ENCODE data around the gene HLA-DRA.
A peak's percentile ranks its signal among the peaks of the same experiment; 100 is the strongest.
"Not testable (repeated sequence)": the region's sequence is repeated elsewhere in the genome, so short reads cannot be mapped to it uniquely, and the experiment has no call there.

Gene HLA-DRA

GRCh38 chr6:32449088-32449736, 9.5 kb downstream of the HLA-DRA start:
- no peak overlapping the region for H3K4me3 ChIP-seq (ENCODE audit: low read depth, low read length)
- no peak for DNase-seq (ENCODE audit: low read depth)
- TF ChIP-seq CTCF (IDR thresholded peaks at IDR 0.05; ENCODE audit: low read depth, low read length, missing control alignments): no peak

- DNase-seq (ENCODE audit: low read depth): no peak
- no peak for TF ChIP-seq CTCF (IDR thresholded peaks at IDR 0.05; ENCODE audit: low read depth, low read length, missing control alignments)
- no peak overlapping the region for H3K4me3 ChIP-seq (ENCODE audit: low read depth, low read length)
These were observed 17.4 kb downstream of the HLA-DRA start for GRCh38 chr6:32457054-32457453.

- peak overlapping the region; percentile 46 for H3K4me3 ChIP-seq (ENCODE audit: low read depth, low read length)
- no peak for TF ChIP-seq CTCF (IDR thresholded peaks at IDR 0.05; ENCODE audit: low read depth, low read length, missing control alignments)
- no peak for DNase-seq (ENCODE audit: low read depth)
These were observed 20.2 kb downstream of the HLA-DRA start for GRCh38 chr6:32459781-32460424.

- TF ChIP-seq CTCF (IDR thresholded peaks at IDR 0.05; ENCODE audit: low read depth, low read length, missing control alignments): no peak
- DNase-seq (ENCODE audit: low read depth): no peak
- no peak overlapping the region for H3K4me3 ChIP-seq (ENCODE audit: low read depth, low read length)
These were observed 20.8 kb downstream of the HLA-DRA start for GRCh38 chr6:32460528-32460927.

- TF ChIP-seq CTCF (IDR thresholded peaks at IDR 0.05; ENCODE audit: low read depth, low read length, missing control alignments): no peak
These were observed 21.8 kb downstream of the HLA-DRA start for GRCh38 chr6:32461493-32461892.

GRCh38 chr6:32462609-32463008, 22.9 kb downstream of the HLA-DRA start:
- no peak overlapping the region for H3K4me3 ChIP-seq (ENCODE audit: low read depth, low read length)
- no peak for DNase-seq (ENCODE audit: low read depth)
- TF ChIP-seq CTCF (IDR thresholded peaks at IDR 0.05; ENCODE audit: low read depth, low read length, missing control alignments): no peak

More at GRCh38 chr6:32461493-32461892, 21.8 kb downstream of the HLA-DRA start:
- H3K4me3 ChIP-seq (ENCODE audit: low read depth, low read length): no peak overlapping the region
- no peak for DNase-seq (ENCODE audit: low read depth)

- not testable (repeated sequence) for DNase-seq (ENCODE audit: low read depth)
These were observed 28.2 kb downstream of the HLA-DRA start for GRCh38 chr6:32467743-32468503.

More at GRCh38 chr6:32467743-32468503, 28.2 kb downstream of the HLA-DRA start:
- not testable (repeated sequence) for H3K4me3 ChIP-seq (ENCODE audit: low read depth, low read length)

Data from GM12864 (cell line).